GM21529 (cell line): ENCODE data around the gene PCDHGA11.
"Not testable (repeated sequence)": the region's sequence is repeated elsewhere in the genome, so short reads cannot be mapped to it uniquely, and the experiment has no call there.

ENCODE experiments used
- ATAC-seq: cut with Tn5 transposase; IDR thresholded peaks from one replicate; pipeline ENCODE4 v1.9.1; 2021; ENCODE audit not compliant: unreplicated experiment

PCDHGA11 gene

GRCh38 chr5:141430332-141431113 lies 9.7 kb downstream of the PCDHGA11 start, which contains the start of gene PCDHGA12:
Gene PCDHGA12, plus strand, starts transcription at chr5:141430507. Its CDS starts 253 bp downstream, at chr5:141430760.
- peak; percentile 93 for ATAC-seq

- peak; percentile 32 for ATAC-seq
Measured at GRCh38 chr5:141431286-141431685, 10.4 kb downstream of the PCDHGA11 start.

GRCh38 chr5:141432308-141432707 lies 11.5 kb downstream of the PCDHGA11 start:
- ATAC-seq, result not testable (repeated sequence)

GRCh38 chr5:141432726-141433125 lies 11.9 kb downstream of the PCDHGA11 start:
- ATAC-seq, result not testable (repeated sequence)

GRCh38 chr5:141434006-141434405 lies 13.2 kb downstream of the PCDHGA11 start:
- no peak for ATAC-seq

GRCh38 chr5:141437221-141437620 lies 16.4 kb downstream of the PCDHGA11 start:
- no peak for ATAC-seq

GRCh38 chr5:141439411-141440141 lies 18.7 kb downstream of the PCDHGA11 start:
- ATAC-seq, result no peak

GRCh38 chr5:141440341-141440740 lies 19.5 kb downstream of the PCDHGA11 start:
- ATAC-seq, result no peak

- ATAC-seq, result no peak
Measured at GRCh38 chr5:141441571-141442170, 20.8 kb downstream of the PCDHGA11 start.

GRCh38 chr5:141465351-141465750 lies 44.5 kb downstream of the PCDHGA11 start:
- ATAC-seq, result no peak
